IPS-11a (cell line): ENCODE measurements around the gene ATP8A2.

Experiments used
- H3K4me3 ChIP-seq: one replicate; pipeline ENCODE4 v1.5.1; 2013; ENCODE audit warnings: low read depth, low read length, control low read depth

The ATP8A2 gene

DNA sequence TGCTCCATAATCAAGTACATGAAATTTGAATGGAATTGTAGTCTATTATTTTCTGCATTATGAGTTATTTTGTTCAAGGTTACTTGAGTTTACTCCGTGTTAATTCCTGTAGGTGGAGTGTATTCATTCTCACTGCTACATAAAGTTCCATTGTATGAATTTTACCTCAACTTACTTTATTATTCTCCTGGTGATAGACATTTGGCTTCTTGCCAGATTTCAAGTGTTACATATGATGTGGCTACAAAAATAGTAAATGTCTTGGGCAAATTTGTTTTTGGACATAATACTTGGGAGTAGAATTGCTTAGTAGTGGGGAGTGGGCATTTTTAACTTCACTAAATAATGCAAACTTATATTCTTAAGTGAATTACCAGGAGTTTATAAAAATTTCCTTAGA is 351.1 kb downstream of the ATP8A2 start:
- no peak overlapping the region for H3K4me3 ChIP-seq

- no peak overlapping the region for H3K4me3 ChIP-seq
Measured at GRCh38 chr13:25725104-25725503, 353.3 kb downstream of the ATP8A2 start.

DNA sequence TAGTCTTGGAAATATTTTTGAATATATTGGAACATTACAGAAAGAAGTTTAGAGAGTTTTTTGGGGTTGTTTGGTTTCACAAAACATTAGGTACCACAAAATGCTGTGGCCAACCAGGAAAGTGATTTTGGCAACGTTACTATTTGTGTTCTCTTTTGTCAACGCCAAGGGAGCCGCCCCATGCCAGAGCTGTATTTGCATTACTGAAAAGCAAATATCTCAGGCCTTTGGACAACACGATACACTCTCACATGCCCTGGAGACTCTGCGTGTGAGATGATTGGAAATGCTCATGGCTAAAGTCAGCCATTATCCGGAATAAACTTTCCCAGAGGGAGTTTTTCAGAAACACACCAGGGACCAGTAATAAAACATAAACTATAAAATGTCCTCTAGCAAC is 355.5 kb downstream of the ATP8A2 start:
- H3K4me3 ChIP-seq = no peak overlapping the region

- no peak overlapping the region for H3K4me3 ChIP-seq
Measured at GRCh38 chr13:25727810-25728209, 356.0 kb downstream of the ATP8A2 start.

DNA sequence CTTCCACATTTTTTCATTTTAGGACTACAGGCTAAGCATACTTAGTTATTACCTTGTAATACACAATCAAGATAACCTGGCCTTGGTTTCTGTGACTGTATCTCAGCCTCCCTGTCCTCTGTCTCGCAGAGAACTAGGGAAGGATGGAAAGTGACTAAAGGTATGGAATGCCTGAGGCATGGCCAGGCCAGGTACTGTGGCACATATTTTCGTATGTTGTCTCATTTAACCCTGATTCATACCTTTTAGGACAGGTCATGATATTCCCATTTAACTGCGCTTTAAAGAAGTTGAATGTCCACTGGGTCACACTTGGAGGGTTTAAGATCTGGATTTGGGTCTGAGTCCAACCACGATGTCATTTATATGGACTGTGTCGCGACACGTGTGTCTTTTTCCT is 357.4 kb downstream of the ATP8A2 start:
- H3K4me3 ChIP-seq = no peak overlapping the region

DNA sequence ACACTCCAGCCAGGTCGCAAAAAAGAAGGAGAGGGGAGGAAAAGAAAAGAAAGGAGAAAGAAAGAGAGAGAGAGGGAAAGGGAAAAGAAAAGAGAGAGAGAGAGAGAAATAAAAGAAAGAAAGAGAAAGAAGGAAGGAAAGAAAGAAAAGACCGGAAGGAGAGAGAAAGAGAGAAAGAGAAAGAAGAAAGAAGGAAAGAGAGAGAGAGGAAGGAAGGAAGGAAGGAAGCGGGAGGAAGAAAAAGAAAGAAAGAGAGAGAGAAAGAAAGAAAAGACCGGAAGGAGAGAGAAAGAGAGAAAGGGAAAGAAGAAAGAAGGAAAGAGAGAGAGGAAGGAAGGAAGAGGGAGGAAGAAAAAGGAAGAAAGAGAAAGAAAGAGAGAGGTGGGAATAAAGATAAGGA is 359.3 kb downstream of the ATP8A2 start:
- no peak overlapping the region for H3K4me3 ChIP-seq

- no peak overlapping the region for H3K4me3 ChIP-seq
Measured at GRCh38 chr13:25731536-25731935, 359.8 kb downstream of the ATP8A2 start.

- no peak overlapping the region for H3K4me3 ChIP-seq
Measured at GRCh38 chr13:25732111-25732865, 360.5 kb downstream of the ATP8A2 start.

DNA sequence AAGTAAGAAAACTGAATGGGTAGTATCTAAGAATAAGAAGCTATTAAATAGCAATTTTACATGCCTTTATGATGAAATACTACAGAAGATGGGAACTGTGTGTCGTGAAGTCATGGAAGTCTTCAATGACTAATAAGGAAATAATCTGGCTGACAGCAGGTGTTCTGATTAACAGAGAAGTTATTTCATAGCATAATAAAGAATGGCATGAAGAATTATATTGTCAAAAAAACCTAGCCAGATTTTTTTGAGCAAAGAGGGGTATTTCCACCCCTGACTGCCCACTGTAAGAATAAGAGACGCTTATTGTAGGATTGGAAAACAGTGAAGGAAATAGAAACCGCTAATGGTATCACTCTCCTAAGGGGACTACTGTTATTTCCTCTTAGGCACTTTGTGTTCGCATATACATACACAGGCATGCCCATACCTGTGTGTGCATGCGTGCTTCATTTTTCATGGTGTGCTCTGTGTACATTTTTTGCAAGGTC is 361.3 kb downstream of the ATP8A2 start:
- no peak overlapping the region for H3K4me3 ChIP-seq

DNA sequence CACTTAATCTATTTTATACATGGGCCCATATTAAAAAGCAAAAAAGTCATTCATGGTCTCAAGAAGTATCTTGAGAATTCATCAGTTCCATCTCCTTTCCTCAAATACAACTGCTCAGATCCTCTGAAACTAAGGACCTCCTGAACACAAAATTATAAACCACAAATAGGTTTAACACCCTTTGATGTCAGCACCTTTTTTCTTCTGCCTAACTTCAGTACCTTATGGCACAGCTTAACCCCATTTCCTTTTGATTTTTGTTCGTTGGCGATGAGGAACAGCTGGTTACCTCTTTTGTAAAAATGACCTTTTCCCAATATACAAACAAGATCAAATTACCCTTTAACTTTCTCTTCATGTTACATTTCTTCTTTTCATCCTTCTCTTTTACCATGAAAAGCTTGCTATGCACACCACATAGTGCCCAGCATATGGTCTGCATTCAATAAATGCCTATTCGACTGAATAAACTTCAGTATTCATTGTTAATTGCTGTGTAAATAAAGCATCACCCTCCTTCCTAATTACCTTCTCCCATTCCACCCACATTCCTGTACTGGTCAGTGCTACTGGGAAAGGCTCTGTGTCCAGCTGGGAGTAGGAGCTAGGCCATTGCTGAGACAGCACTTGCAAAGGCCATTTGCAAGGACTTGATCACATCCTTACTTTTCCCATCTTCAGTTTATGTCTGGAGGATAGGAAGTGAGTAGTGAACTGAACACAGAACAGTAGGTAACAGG is 362.1 kb downstream of the ATP8A2 start:
- H3K4me3 ChIP-seq = no peak overlapping the region

DNA sequence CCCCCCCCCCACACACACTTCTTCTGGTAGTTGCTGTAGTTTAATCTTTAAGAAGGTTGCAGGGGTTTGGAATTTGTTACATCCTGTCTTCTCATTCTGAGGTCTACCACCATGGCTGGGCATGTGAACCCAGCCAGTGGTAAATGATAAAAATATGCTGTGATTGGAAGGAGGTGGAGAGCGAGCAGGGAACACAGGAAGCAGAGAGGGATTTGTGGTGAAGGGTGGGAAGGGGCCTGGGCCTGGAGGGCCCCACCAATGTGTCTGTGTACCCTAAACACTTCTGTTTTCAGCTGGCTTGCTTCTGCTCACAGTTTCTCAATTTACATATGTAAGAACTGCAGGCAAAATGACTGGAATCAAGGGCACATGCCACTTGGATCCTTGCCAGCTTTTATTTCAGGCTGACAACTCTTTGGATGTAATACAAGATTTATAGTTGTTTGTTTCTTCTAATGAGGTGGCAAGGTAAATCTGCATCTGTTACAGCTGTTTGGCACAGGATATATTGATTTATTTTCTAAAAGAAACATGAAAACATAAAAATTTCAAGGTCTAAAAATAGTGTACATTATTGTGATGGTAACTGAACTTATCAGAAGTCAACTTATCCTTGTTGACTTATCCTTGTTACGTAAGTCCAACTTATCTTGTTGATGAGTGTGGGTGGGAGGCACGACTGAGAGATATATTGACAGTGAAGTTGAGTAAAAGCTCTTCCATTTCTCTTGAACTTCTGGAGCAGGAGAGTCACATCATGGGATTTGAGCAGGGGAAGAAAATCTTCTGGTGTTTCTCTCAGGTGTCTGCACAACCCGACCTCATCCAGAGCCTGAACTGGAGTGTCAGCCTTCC is 366.8 kb downstream of the ATP8A2 start:
- no peak overlapping the region for H3K4me3 ChIP-seq

DNA sequence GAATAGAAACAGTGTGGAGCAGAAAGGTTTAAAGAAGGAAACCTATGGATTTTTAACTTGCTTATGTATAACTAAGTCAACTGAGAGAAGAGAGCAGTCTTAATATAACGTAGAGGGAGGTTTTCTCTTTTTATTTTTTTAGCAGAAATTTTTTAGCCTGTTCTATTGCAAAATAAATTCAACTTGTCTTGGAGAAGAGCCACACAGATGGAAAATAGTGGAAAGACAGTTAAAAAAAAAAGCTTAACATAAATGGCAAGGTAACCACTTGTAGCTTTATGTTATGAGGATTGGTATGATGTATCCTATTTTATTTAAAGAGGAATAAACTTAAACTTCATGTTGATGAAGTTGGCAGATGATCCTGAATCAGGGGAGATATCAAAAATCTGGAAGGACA is 367.6 kb downstream of the ATP8A2 start:
- no peak overlapping the region for H3K4me3 ChIP-seq

- H3K4me3 ChIP-seq = no peak overlapping the region
Measured at GRCh38 chr13:25741796-25742195, 370.0 kb downstream of the ATP8A2 start.

GRCh38 chr13:25742220-25742619 is 370.4 kb downstream of the ATP8A2 start:
- no peak overlapping the region for H3K4me3 ChIP-seq

DNA sequence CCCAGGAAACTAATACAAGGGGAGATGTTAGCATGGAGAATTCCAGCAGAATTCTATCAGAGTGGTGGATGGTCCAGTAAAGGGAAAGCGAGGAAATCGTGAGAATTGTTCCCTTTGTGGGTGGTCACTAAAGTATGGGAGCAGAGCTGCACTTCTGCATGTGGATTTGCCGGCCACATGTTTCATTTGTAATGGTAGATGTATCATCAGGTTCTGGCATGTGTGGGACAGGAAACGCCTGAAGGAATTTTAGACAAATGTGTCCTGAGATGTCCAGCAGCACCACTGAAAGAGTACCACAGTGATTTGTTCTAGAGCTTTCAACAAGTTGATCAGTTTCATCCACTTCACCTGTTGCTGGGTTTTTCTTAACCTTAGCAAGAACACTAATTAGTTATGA is 371.6 kb downstream of the ATP8A2 start:
- no peak overlapping the region for H3K4me3 ChIP-seq

DNA sequence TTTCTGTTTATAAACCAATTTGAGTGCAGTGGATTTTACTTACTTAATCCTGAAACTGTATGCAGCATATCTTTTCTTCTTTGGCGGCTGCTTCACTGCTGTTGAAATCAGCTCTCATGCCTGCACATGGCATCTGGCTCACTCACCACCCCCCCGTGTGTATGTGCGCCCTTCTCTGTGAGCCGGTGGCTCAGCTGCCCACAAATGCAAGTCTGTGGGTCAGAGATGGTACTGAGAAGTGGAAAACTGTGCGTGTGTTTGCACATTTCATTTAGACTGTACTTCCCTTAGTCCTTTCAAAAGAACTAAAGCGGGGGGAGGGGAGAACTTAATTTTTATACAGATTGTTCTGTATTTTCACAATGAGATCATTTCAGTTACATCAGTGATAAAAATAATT is 372.4 kb downstream of the ATP8A2 start:
- no peak overlapping the region for H3K4me3 ChIP-seq

- no peak overlapping the region for H3K4me3 ChIP-seq
Measured at GRCh38 chr13:25746131-25746530, 374.4 kb downstream of the ATP8A2 start.

DNA sequence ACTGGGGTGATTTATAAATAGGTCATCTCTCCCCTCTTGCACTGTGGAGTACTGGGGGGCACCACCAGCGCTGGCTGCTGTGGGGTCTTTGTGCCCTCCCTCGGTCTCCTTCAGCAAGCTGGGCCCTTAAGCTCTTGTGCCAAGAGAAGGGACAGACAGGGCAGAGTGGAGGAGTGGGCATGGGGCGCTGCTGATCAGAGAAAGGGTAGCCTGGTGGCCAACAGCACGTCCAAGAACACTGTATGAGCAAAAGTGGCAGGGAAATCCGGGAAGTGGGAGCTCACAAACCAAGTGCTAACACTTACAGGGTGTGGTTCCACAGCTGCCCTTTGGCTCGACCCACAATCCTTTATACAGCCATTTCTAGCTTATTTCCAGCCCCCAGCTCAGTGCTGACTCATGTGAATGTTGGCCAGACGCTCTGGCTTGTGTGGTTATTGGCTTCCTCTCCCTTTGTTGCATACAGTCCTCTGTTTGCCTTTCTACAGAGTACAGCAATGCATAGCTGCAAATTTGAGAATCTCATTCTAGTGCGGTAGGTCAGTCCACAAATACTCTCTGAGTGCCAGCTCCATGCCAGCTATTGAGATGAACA is 381.3 kb downstream of the ATP8A2 start:
- no peak overlapping the region for H3K4me3 ChIP-seq

GRCh38 chr13:25753976-25754375 is 382.2 kb downstream of the ATP8A2 start:
- H3K4me3 ChIP-seq = no peak overlapping the region

- H3K4me3 ChIP-seq = no peak overlapping the region
Measured at GRCh38 chr13:25756251-25756650, 384.5 kb downstream of the ATP8A2 start.

DNA sequence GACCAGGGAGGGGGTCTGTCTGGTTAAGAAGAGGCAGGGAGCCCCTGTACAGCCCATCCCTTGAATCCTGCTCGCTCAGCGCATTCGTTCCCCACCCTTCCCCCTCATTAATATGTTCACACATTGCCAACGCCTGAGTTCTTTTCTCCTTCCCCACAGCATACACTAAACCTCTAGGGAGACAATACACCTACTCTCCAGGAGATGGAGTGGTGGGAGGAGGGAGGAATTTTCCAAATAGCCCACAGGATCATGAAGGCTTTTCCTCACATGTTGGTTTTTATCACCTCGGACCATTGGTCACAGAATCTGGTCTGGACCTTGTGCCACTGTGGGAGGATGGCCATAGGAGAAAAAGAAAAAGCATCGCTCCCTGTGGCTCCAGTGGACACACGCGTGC is 385.1 kb downstream of the ATP8A2 start:
- no peak overlapping the region for H3K4me3 ChIP-seq
